Common myeloid progenitor, CD34-positive (primary cell): ENCODE data around the gene SYPL1.

Experiments used
- CTCF ChIA-PET: fragments of 350-600 bp; sonication (Branson Sonifier 250); formaldehyde crosslinking; loops from one replicate; lab custom pipeline; 2021; ENCODE audit warnings: antibody characterized with exemption; lab: Charles Lee
- POLR2A ChIA-PET: fragments of 350-600 bp; sonication (Branson Sonifier 250); formaldehyde crosslinking; loops from one replicate; lab custom pipeline; 2021; ENCODE audit warnings: antibody characterized with exemption; lab: Charles Lee
- DNase-seq, 3 donors: peaks; one replicate each; pipeline versions ENCODE4 v3.0.0 to v3.0.0-alpha.2; 2013
- H3K27ac ChIP-seq, 2 experiments: 1 replicate in 1 of 2; 2 replicates in 1 of 2; pipeline ENCODE4 v1.7.0; 2013; ENCODE audit warnings: inconsistent platforms in 2 of 2, low read length in 2 of 2, mild to moderate bottlenecking in 2 of 2, low read depth in 1 of 2, moderate library complexity in 1 of 2; ENCODE audit not compliant: severe bottlenecking in 2 of 2, insufficient read depth in 1 of 2, poor library complexity in 1 of 2
- H3K27me3 ChIP-seq, 5 experiments: replicated peaks in 2 of 5; 1 replicate in 3 of 5; 2 replicates in 2 of 5; pipeline versions ENCODE4 v1.6.1 to v1.7.0; 2013; ENCODE audit warnings: low read length in 4 of 5, mild to moderate bottlenecking in 2 of 5, moderate library complexity in 2 of 5, inconsistent platforms in 1 of 5; ENCODE audit not compliant: insufficient read depth in 5 of 5, control insufficient read depth in 4 of 5
- H3K36me3 ChIP-seq, 4 experiments: 1 replicate in 2 of 4; 2 replicates in 2 of 4; pipeline versions ENCODE4 v1.6.1 to v1.7.0; 2013; ENCODE audit warnings: low read length in 3 of 4, control low read depth in 1 of 4, mild to moderate bottlenecking in 1 of 4; ENCODE audit not compliant: control insufficient read depth in 4 of 4, insufficient read depth in 4 of 4
- H3K4me1 ChIP-seq, 4 experiments: 1 replicate in 3 of 4; 2 replicates in 1 of 4; pipeline versions ENCODE4 v1.6.1 to v1.7.1; 2013; ENCODE audit warnings: low read length in 3 of 4, mild to moderate bottlenecking in 3 of 4, control low read depth in 1 of 4, inconsistent platforms in 1 of 4, moderate library complexity in 1 of 4; ENCODE audit not compliant: control insufficient read depth in 4 of 4, insufficient read depth in 4 of 4; ENCODE audit errors: control extremely low read depth in 1 of 4
- H3K4me3 ChIP-seq, 7 experiments: 1 replicate in 4 of 7; 2 replicates in 3 of 7; pipeline versions ENCODE4 v1.5.1 to v1.7.0; 2013; ENCODE audit warnings: mild to moderate bottlenecking in 7 of 7, low read length in 6 of 7, moderate library complexity in 6 of 7, inconsistent platforms in 2 of 7, low read depth in 2 of 7, control low read depth in 1 of 7; ENCODE audit not compliant: insufficient read depth in 4 of 7, control insufficient read depth in 1 of 7; ENCODE audit errors: extremely low read depth in 1 of 7
- H3K9me3 ChIP-seq, 5 experiments: 1 replicate in 4 of 5; 2 replicates in 1 of 5; pipeline versions ENCODE4 v1.6.1 to v1.7.1; 2013; ENCODE audit warnings: low read length in 4 of 5, mild to moderate bottlenecking in 2 of 5, inconsistent platforms in 1 of 5, low read depth in 1 of 5, moderate library complexity in 1 of 5; ENCODE audit not compliant: control insufficient read depth in 4 of 5, insufficient read depth in 2 of 5; ENCODE audit errors: control extremely low read depth in 1 of 5
- WGBS: methylation state at CpG from one replicate; pipeline ENCODE4 v1.1.5; 2013; ENCODE audit not compliant: insufficient coverage; 5-methylcytosine and 5-hydroxymethylcytosine counted together

The SYPL1 gene

GRCh38 chr7:106085015-106085414 lies 27.1 kb downstream of the SYPL1 start:
- Histone ChIP-seq H3K4me1 (peaks cover 0 to 5% (median 2%) of the 10 kb centered on the region in 4 experiments), H3K36me3 (peaks cover 7 to 18% (median 15%) of the 10 kb centered on the region in 4 experiments), H3K27me3 (no peaks in the 10 kb centered on the region), H3K9me3 (no peaks in the 10 kb centered on the region), H3K4me3 (no peak overlapping the region), H3K27ac (no peak overlapping the region)
- POLR2A ChIA-PET, result interaction anchor here (0.7 to 1.4 kb wide), 3 partner anchors 13 to 1049 kb away, joined by 3 to 4 read pairs (median 3); partner anchors contain the start of gene SYPL1
- DNase-seq, result no peak
- CTCF ChIA-PET, result interaction anchor here (2.1 to 2.4 kb wide), 2 partner anchors 10 to 69 kb away, joined by 9 to 10 read pairs; no protein-coding TSS in a partner anchor

DNA sequence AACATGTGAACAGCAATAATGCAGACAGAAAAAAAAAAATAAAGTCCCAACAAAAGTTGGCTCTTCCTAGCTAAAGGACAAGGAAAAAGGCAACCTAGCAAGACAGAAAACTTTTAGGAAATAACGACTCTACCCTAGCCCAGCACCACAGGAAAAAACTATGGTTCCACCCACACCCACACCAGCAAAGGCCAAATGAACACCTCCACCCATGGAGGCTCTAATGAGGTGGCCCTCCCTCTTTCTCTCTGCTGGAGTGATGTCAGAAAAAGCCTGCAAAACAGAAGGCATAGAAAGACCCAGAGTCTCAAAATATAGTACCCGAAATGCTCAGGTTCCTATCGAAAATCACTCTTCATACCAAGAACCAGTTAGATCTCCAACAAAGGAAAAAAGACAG lies 28.4 kb downstream of the SYPL1 start:
- Histone ChIP-seq H3K36me3 (peaks cover 0 to 9% (median 7%) of the 10 kb centered on the region in 4 experiments), H3K27ac (no peak overlapping the region), H3K4me3 (no peak overlapping the region), H3K9me3 (no peaks in the 10 kb centered on the region), H3K4me1 (peaks cover 0 to 14% (median 4%) of the 10 kb centered on the region in 4 experiments), H3K27me3 (no peaks in the 10 kb centered on the region)
- ChIA-PET POLR2A (no interaction called here), CTCF (interaction anchor here (0.6 to 2.1 kb wide), 8 partner anchors 10 to 70 kb away, joined by 3 to 10 read pairs (median 3); no protein-coding TSS in a partner anchor)
- DNase-seq, result no peak
- 87% methylated on average over 3 of the region's 3 CpGs for WGBS

DNA sequence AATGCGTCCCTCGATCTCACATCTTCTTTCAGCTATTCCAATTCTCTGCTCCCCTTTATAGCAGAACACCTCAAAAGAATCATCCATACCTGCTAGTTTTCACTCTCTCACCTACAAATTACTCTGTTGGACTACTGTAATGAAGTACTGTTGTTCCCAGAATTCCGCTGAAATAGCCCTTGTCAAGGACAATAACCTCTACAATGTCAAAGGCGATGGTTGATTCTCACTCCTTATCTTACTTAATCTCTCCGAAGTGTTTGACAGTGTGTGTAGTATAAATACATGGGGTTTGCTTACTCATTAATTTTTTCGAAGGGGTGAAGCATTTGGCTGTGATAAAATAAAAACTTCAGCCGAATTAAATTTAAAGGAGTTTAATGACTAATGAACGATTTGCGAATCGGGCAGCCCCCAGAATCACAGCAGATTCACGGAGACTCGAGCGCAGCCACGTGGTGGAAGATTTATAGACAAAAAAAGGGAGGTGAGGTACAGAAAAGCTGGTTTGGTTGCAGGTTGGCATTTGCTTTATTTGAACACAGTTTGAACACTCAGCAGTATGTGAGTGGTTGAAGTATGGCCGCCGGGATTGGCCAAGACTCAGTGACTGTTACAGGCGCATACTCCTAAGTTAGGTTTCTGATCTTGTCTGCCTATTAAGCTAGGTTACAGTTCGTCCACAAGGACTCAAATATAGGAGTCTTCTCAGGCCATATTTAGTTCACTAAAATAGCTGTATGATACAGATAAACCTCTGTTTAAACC lies 29.8 kb downstream of the SYPL1 start:
- no peaks in the 10 kb centered on the region for H3K9me3 ChIP-seq
- 97% methylated on average over 16 of the region's 18 CpGs for WGBS
- H3K27me3 ChIP-seq, result no peaks in the 10 kb centered on the region
- H3K4me3 ChIP-seq, result no peak overlapping the region
- no peak for DNase-seq
- no peak overlapping the region for H3K27ac ChIP-seq
- ChIA-PET CTCF (interaction anchor here (0.7 to 3.1 kb wide), 6 partner anchors 7 to 78 kb away, joined by 3 to 14 read pairs (median 6); no protein-coding TSS in a partner anchor), POLR2A (no interaction called here)
- peaks cover 0 to 23% (median 7%) of the 10 kb centered on the region in 4 experiments for H3K4me1 ChIP-seq
- peaks cover 0 to 8% (median 1%) of the 10 kb centered on the region in 4 experiments for H3K36me3 ChIP-seq

DNA sequence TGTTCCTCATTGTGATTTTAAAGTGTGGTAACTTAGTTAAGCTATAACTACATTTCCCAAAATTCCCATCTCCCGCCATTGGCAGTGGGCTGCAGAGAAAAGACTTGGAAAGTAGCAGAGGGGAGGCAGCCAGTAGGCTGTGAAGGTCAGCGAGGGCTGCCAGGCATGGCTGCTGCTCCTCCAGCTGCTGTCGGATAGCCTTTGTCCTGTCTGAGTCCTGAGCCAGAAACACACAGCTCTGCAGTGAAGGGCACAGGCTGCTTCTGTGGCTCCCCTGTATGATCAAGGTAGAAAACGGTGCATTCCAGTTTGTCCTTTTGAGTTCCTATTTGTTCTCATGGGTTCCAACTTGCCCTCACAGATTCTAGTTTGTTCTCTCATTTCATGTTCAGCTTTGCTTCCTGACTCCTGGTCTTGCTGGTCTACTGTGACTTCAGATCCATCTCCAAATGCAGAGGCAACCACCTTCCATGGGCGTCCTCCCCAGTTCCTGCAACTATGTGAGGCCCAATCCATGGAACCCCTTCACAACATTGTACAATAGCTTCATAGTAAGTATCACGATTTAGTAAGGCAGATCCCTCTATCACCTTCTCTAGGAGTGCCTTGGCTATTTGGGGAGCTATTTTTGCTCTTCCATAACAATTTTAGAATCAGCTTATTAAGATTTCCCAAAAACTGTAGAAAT lies 31.7 kb downstream of the SYPL1 start:
- Histone ChIP-seq H3K4me3 (no peak overlapping the region), H3K27ac (no peak overlapping the region), H3K36me3 (peaks cover 0 to 5% (median 0%) of the 10 kb centered on the region in 4 experiments), H3K9me3 (no peaks in the 10 kb centered on the region), H3K27me3 (no peaks in the 10 kb centered on the region), H3K4me1 (peaks cover 8 to 41% (median 22%) of the 10 kb centered on the region in 4 experiments)
- DNase-seq, result no peak
- 100% methylated on average over 4 of the region's 6 CpGs for WGBS
- ChIA-PET POLR2A (interaction anchor here (0.7 to 1.9 kb wide), 4 partner anchors 9 to 714 kb away, joined by 3 to 7 read pairs (median 4); no protein-coding TSS in a partner anchor), CTCF (interaction anchor here (1.4 to 3.1 kb wide), 7 partner anchors 8 to 73 kb away, joined by 3 to 14 read pairs (median 6); no protein-coding TSS in a partner anchor)

GRCh38 chr7:106076537-106076936 lies 35.6 kb downstream of the SYPL1 start:
- H3K27ac ChIP-seq, result peak overlapping the region in 1 of 2 experiments; percentile 56
- no peaks in the 10 kb centered on the region for H3K9me3 ChIP-seq
- H3K36me3 ChIP-seq, result no peaks in the 10 kb centered on the region
- H3K27me3 ChIP-seq, result no peaks in the 10 kb centered on the region
- WGBS, result no CpG with 5 or more reads among the region's 2 CpGs
- peak overlapping the region in 2 of 7 experiments; percentile 53 to 61 for H3K4me3 ChIP-seq
- peak in 2 of 3 donors; percentile 35 to 46 for DNase-seq
- peaks cover 38 to 78% (median 46%) of the 10 kb centered on the region in 4 experiments for H3K4me1 ChIP-seq
- ChIA-PET CTCF (no interaction called here), POLR2A (no interaction called here)

GRCh38 chr7:106075937-106076336 lies 36.2 kb downstream of the SYPL1 start:
- Histone ChIP-seq H3K36me3 (no peaks in the 10 kb centered on the region), H3K9me3 (no peaks in the 10 kb centered on the region), H3K27ac (peak overlapping the region in 1 of 2 experiments; percentile 56), H3K4me1 (peaks cover 40 to 84% (median 52%) of the 10 kb centered on the region in 4 experiments), H3K27me3 (no peaks in the 10 kb centered on the region), H3K4me3 (no peak overlapping the region)
- no peak for DNase-seq
- ChIA-PET CTCF (interaction anchor here (0.7 kb wide), 1 partner anchor 79 kb away, joined by 3 read pairs; no protein-coding TSS in a partner anchor), POLR2A (interaction anchor here (0.6 kb wide), 1 partner anchor 50 kb away, joined by 3 read pairs; no protein-coding TSS in a partner anchor)
- WGBS, result no CpG with 5 or more reads among the region's 2 CpGs
